NOMO-1 treated with DMSO at 0.1 percent for 48 hours (cell line): Measurements from ENCODE around the gene MT1F.
A peak's percentile ranks its signal among the peaks of the same experiment; 100 is the strongest.
"Not testable (repeated sequence)": the region's sequence is repeated elsewhere in the genome, so short reads cannot be mapped to it uniquely, and the experiment has no call there.

Source experiments
- DNase-seq: peaks from one replicate; lab custom pipeline; 2025; ENCODE audit not compliant: unreplicated experiment; lab: John Stamatoyannopoulos, UW

Gene MT1F

GRCh38 chr16:56643080-56643778 lies 14.5 kb upstream of the MT1F start:
- peak; percentile 84 for DNase-seq

GRCh38 chr16:56643833-56644232 lies 13.9 kb upstream of the MT1F start:
- DNase-seq, result no peak

GRCh38 chr16:56645311-56645710 lies 12.4 kb upstream of the MT1F start:
- no peak for DNase-seq

- no peak for DNase-seq
Measured at GRCh38 chr16:56645838-56646237, 11.9 kb upstream of the MT1F start.

- DNase-seq, result no peak
Measured at GRCh38 chr16:56647641-56648431, 9.9 kb upstream of the MT1F start.

- no peak for DNase-seq
Measured at GRCh38 chr16:56649271-56649670, 8.5 kb upstream of the MT1F start.

GRCh38 chr16:56649820-56650219 lies 7.9 kb upstream of the MT1F start:
- DNase-seq, result no peak

- no peak for DNase-seq
Measured at GRCh38 chr16:56651586-56651985, 6.2 kb upstream of the MT1F start, which contains the start of gene MT1B. TSS of gene MT1B (plus strand) at chr16:56651886. CDS start at chr16:56651954, 68 bp downstream.

- no peak for DNase-seq
Measured at GRCh38 chr16:56652600-56652999, 5.2 kb upstream of the MT1F start.

- no peak for DNase-seq
Measured at GRCh38 chr16:56653218-56653617, 4.5 kb upstream of the MT1F start.

- no peak for DNase-seq
Measured at GRCh38 chr16:56658327-56658875, 642 bp downstream of the MT1F start.

- no peak for DNase-seq
Measured at GRCh38 chr16:56662357-56663354, 4.9 kb downstream of the MT1F start.

GRCh38 chr16:56664506-56664905 lies 6.7 kb downstream of the MT1F start:
- DNase-seq, result no peak

- DNase-seq, result not testable (repeated sequence)
Measured at GRCh38 chr16:56665286-56666261, 7.8 kb downstream of the MT1F start.

GRCh38 chr16:56667581-56668571 lies 10.1 kb downstream of the MT1F start, which contains the start of gene MT1G:
TSS of gene MT1G (minus strand) at chr16:56668065. CDS start at chr16:56667993, 72 bp downstream.
- peak; percentile 83 for DNase-seq

GRCh38 chr16:56669005-56669839 lies 11.5 kb downstream of the MT1F start, which contains the start of gene MT1H:
TSS of gene MT1H (plus strand) at chr16:56669814. CDS start at chr16:56669885, 71 bp downstream.
- DNase-seq, result peak; percentile 68
